Muscle of leg (tissue), 11 donors: Measurements from ENCODE around the gene INTS1. TPM values are rescaled to one million over a fixed set of nuclear protein-coding genes. Genes with fewer than 3 reads are reported as not detected.

Experiments
- DNase-seq: peaks from one replicate; pipeline ENCODE4 v3.0.0; 2013
- H3K27ac ChIP-seq: one replicate; pipeline ENCODE4 v1.5.1; 2013; ENCODE audit warnings: mild to moderate bottlenecking, low read length, control low read depth
- H3K27me3 ChIP-seq: one replicate; pipeline ENCODE4 v1.6.1; 2013; ENCODE audit warnings: low read length; ENCODE audit not compliant: control insufficient read depth, insufficient read depth
- H3K36me3 ChIP-seq: one replicate; pipeline ENCODE4 v1.6.1; 2013; ENCODE audit warnings: low read length; ENCODE audit not compliant: control insufficient read depth, insufficient read depth
- H3K4me1 ChIP-seq: one replicate; pipeline ENCODE4 v1.6.1; 2013; ENCODE audit warnings: low read length; ENCODE audit not compliant: control insufficient read depth, insufficient read depth
- H3K4me3 ChIP-seq: one replicate; pipeline ENCODE4 v1.5.1; 2013; ENCODE audit warnings: low read length, control low read depth
- H3K9me3 ChIP-seq: replicated peaks from 2 replicates; pipeline ENCODE4 v1.6.1; 2013; ENCODE audit warnings: low read depth, low read length; ENCODE audit not compliant: control insufficient read depth
- WGBS: methylation state at CpG from one replicate; pipeline ENCODE4 v1.1.5; 2013; ENCODE audit warnings: missing lambda C conversion rate; ENCODE audit not compliant: insufficient coverage; 5-methylcytosine and 5-hydroxymethylcytosine counted together
- polyA plus RNA-seq, 8 donors: library from polyadenylated mRNA; unstranded; fragments of 120-200 nt; gene quantifications; one replicate each; pipeline versions ENCODE4 v1.2.1 to v1.2.3, GENCODE V29; 2013; ENCODE audit warnings: inconsistent platforms in 1 of 8, low replicate concordance in 1 of 8; ENCODE audit not compliant: insufficient read length in 8 of 8, insufficient read depth in 1 of 8
- total RNA-seq: library from RNA; stranded (reverse); fragments of 120-200 nt; gene quantifications from one replicate; pipeline ENCODE4 v1.2.4, GENCODE V29; 2013

The INTS1 gene
- total and polyA plus RNA-seq, 9 donors, result 16.7 to 63.4 (median 49.9) TPM

GRCh38 chr7:1497293-1497927 lies 6.8 kb downstream of the INTS1 start:
- no peak overlapping the region for H3K27ac ChIP-seq
- 95% methylated on average over 37 of the region's 37 CpGs for WGBS
- H3K36me3 ChIP-seq, result peaks cover 86% of the 10 kb centered on the region
- DNase-seq, result no peak
- H3K27me3 ChIP-seq, result no peaks in the 10 kb centered on the region
- no peak overlapping the region for H3K4me3 ChIP-seq
- no peaks in the 10 kb centered on the region for H3K4me1 ChIP-seq
- no peaks in the 10 kb centered on the region for H3K9me3 ChIP-seq

GRCh38 chr7:1496531-1497292 lies 7.5 kb downstream of the INTS1 start:
- no peaks in the 10 kb centered on the region for H3K4me1 ChIP-seq
- 94% methylated on average over 32 of the region's 33 CpGs for WGBS
- DNase-seq, result no peak
- peaks cover 86% of the 10 kb centered on the region for H3K36me3 ChIP-seq
- no peaks in the 10 kb centered on the region for H3K9me3 ChIP-seq
- H3K27ac ChIP-seq, result no peak overlapping the region
- no peaks in the 10 kb centered on the region for H3K27me3 ChIP-seq
- H3K4me3 ChIP-seq, result no peak overlapping the region

GRCh38 chr7:1495564-1496242 lies 8.5 kb downstream of the INTS1 start:
- Histone ChIP-seq H3K36me3 (peaks cover 81% of the 10 kb centered on the region), H3K27ac (no peak overlapping the region), H3K4me3 (no peak overlapping the region), H3K27me3 (no peaks in the 10 kb centered on the region), H3K9me3 (no peaks in the 10 kb centered on the region), H3K4me1 (no peaks in the 10 kb centered on the region)
- WGBS, result 88% methylated on average over 32 of the region's 34 CpGs
- DNase-seq, result no peak

GRCh38 chr7:1494866-1495563 lies 9.2 kb downstream of the INTS1 start:
- DNase-seq, result no peak
- H3K27me3 ChIP-seq, result no peaks in the 10 kb centered on the region
- no peaks in the 10 kb centered on the region for H3K4me1 ChIP-seq
- H3K4me3 ChIP-seq, result no peak overlapping the region
- H3K27ac ChIP-seq, result no peak overlapping the region
- no peaks in the 10 kb centered on the region for H3K9me3 ChIP-seq
- 92% methylated on average over 18 of the region's 27 CpGs for WGBS
- H3K36me3 ChIP-seq, result peaks cover 81% of the 10 kb centered on the region

- peaks cover 81% of the 10 kb centered on the region for H3K36me3 ChIP-seq
- no peaks in the 10 kb centered on the region for H3K27me3 ChIP-seq
These were observed 9.7 kb downstream of the INTS1 start for GRCh38 chr7:1494447-1494846.

GRCh38 chr7:1493571-1493970 lies 10.6 kb downstream of the INTS1 start:
- Histone ChIP-seq H3K27me3 (no peaks in the 10 kb centered on the region), H3K9me3 (no peaks in the 10 kb centered on the region), H3K36me3 (peaks cover 82% of the 10 kb centered on the region), H3K4me1 (no peaks in the 10 kb centered on the region), H3K4me3 (no peak overlapping the region), H3K27ac (no peak overlapping the region)
- DNase-seq, result no peak
- WGBS, result 95% methylated on average over 26 of the region's 26 CpGs

More at GRCh38 chr7:1494447-1494846, 9.7 kb downstream of the INTS1 start:
- DNase-seq, result no peak
- no peak overlapping the region for H3K4me3 ChIP-seq
- WGBS, result 90% methylated on average over 25 of the region's 25 CpGs
- H3K27ac ChIP-seq, result no peak overlapping the region
- H3K9me3 ChIP-seq, result no peaks in the 10 kb centered on the region
- no peaks in the 10 kb centered on the region for H3K4me1 ChIP-seq

GRCh38 chr7:1493129-1493528 lies 11.1 kb downstream of the INTS1 start:
- Histone ChIP-seq H3K27me3 (no peaks in the 10 kb centered on the region), H3K27ac (no peak overlapping the region), H3K4me1 (no peaks in the 10 kb centered on the region), H3K4me3 (no peak overlapping the region), H3K36me3 (peaks cover 84% of the 10 kb centered on the region), H3K9me3 (no peaks in the 10 kb centered on the region)
- no peak for DNase-seq
- WGBS, result 83% methylated on average over 20 of the region's 20 CpGs

GRCh38 chr7:1492640-1493039 lies 11.5 kb downstream of the INTS1 start:
- Histone ChIP-seq H3K9me3 (no peaks in the 10 kb centered on the region), H3K27ac (no peak overlapping the region), H3K27me3 (no peaks in the 10 kb centered on the region), H3K4me1 (no peaks in the 10 kb centered on the region), H3K4me3 (no peak overlapping the region), H3K36me3 (peaks cover 84% of the 10 kb centered on the region)
- WGBS, result 92% methylated on average over 17 of the region's 33 CpGs
- no peak for DNase-seq

GRCh38 chr7:1492221-1492620 lies 12.0 kb downstream of the INTS1 start:
- Histone ChIP-seq H3K4me1 (no peaks in the 10 kb centered on the region), H3K9me3 (no peaks in the 10 kb centered on the region), H3K36me3 (peaks cover 84% of the 10 kb centered on the region), H3K4me3 (no peak overlapping the region), H3K27me3 (no peaks in the 10 kb centered on the region), H3K27ac (no peak overlapping the region)
- DNase-seq, result no peak
- 100% methylated on average over 5 of the region's 10 CpGs for WGBS

- Histone ChIP-seq H3K4me3 (no peak overlapping the region), H3K27me3 (no peaks in the 10 kb centered on the region), H3K27ac (no peak overlapping the region), H3K36me3 (peaks cover 82% of the 10 kb centered on the region), H3K9me3 (no peaks in the 10 kb centered on the region), H3K4me1 (no peaks in the 10 kb centered on the region)
- 91% methylated on average over 14 of the region's 19 CpGs for WGBS
- no peak for DNase-seq
These were observed 13.4 kb downstream of the INTS1 start for GRCh38 chr7:1490837-1491236.
